ENCODE measurements around the gene CEP89.
"Not testable (repeated sequence)": the region's sequence is repeated elsewhere in the genome, so short reads cannot be mapped to it uniquely, and the experiment has no call there.

CEP89 gene

GRCh38 chr19:32842061-32842460, 129.7 kb downstream of the CEP89 start:
- TF ChIP-seq CTCF (IDR thresholded peaks at IDR 0.05; ENCODE audit: low read length, missing control alignments), result no peak
- no peak for DNase-seq (ENCODE audit: low read depth)
- no peak overlapping the region for H3K4me3 ChIP-seq (replicated peaks; ENCODE audit: low read depth, low read length)

GRCh38 chr19:32837531-32837930, 134.2 kb downstream of the CEP89 start:
- DNase-seq (ENCODE audit: low read depth), result no peak
- TF ChIP-seq CTCF (IDR thresholded peaks at IDR 0.05; ENCODE audit: low read length, missing control alignments), result no peak
- H3K4me3 ChIP-seq (replicated peaks; ENCODE audit: low read depth, low read length), result no peak overlapping the region

- not testable (repeated sequence) for H3K4me3 ChIP-seq (replicated peaks; ENCODE audit: low read depth, low read length); DNase-seq (ENCODE audit: low read depth)
These were observed 138.4 kb downstream of the CEP89 start for GRCh38 chr19:32833388-32833787.

GRCh38 chr19:32832825-32833224, 138.9 kb downstream of the CEP89 start:
- DNase-seq (ENCODE audit: low read depth); H3K4me3 ChIP-seq (replicated peaks; ENCODE audit: low read depth, low read length): not testable (repeated sequence)

GRCh38 chr19:32832094-32832493, 139.7 kb downstream of the CEP89 start:
- not testable (repeated sequence) for DNase-seq (ENCODE audit: low read depth)

GRCh38 chr19:32831611-32832010, 140.1 kb downstream of the CEP89 start:
- TF ChIP-seq CTCF (IDR thresholded peaks at IDR 0.05; ENCODE audit: low read length, missing control alignments), result no peak
- DNase-seq (ENCODE audit: low read depth), result no peak
- H3K4me3 ChIP-seq (replicated peaks; ENCODE audit: low read depth, low read length), result no peak overlapping the region

More at GRCh38 chr19:32832094-32832493, 139.7 kb downstream of the CEP89 start:
- H3K4me3 ChIP-seq (replicated peaks; ENCODE audit: low read depth, low read length), result not testable (repeated sequence)

GRCh38 chr19:32830231-32831014, 141.3 kb downstream of the CEP89 start:
- no peak for TF ChIP-seq CTCF (IDR thresholded peaks at IDR 0.05; ENCODE audit: low read length, missing control alignments)
- H3K4me3 ChIP-seq (replicated peaks; ENCODE audit: low read depth, low read length), result no peak overlapping the region
- DNase-seq (ENCODE audit: low read depth), result peak; percentile 10

- no peak for TF ChIP-seq CTCF (IDR thresholded peaks at IDR 0.05; ENCODE audit: low read length, missing control alignments)
- no peak overlapping the region for H3K4me3 ChIP-seq (replicated peaks; ENCODE audit: low read depth, low read length)
- no peak for DNase-seq (ENCODE audit: low read depth)
These were observed 142.3 kb downstream of the CEP89 start for GRCh38 chr19:32829345-32829896.

All from fibroblast of pulmonary artery (primary cell).